ENCODE measurements around the gene HAUS6.

GRCh38 chr9:19074836-19075235 is 27.9 kb downstream of the HAUS6 start:
- TF ChIP-seq, protein P1, sequence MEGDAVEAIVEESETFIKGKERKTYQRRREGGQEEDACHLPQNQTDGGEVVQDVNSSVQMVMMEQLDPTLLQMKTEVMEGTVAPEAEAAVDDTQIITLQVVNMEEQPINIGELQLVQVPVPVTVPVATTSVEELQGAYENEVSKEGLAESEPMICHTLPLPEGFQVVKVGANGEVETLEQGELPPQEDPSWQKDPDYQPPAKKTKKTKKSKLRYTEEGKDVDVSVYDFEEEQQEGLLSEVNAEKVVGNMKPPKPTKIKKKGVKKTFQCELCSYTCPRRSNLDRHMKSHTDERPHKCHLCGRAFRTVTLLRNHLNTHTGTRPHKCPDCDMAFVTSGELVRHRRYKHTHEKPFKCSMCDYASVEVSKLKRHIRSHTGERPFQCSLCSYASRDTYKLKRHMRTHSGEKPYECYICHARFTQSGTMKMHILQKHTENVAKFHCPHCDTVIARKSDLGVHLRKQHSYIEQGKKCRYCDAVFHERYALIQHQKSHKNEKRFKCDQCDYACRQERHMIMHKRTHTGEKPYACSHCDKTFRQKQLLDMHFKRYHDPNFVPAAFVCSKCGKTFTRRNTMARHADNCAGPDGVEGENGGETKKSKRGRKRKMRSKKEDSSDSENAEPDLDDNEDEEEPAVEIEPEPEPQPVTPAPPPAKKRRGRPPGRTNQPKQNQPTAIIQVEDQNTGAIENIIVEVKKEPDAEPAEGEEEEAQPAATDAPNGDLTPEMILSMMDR (IDR thresholded peaks at IDR 0.05): no peak
- TF ChIP-seq POLR2AphosphoS5 (IDR thresholded peaks at IDR 0.05): no peak
- no peak for TF ChIP-seq POLR2A (IDR thresholded peaks at IDR 0.05)
